ENCODE data around the gene ACTN4.

Gene ACTN4

DNA sequence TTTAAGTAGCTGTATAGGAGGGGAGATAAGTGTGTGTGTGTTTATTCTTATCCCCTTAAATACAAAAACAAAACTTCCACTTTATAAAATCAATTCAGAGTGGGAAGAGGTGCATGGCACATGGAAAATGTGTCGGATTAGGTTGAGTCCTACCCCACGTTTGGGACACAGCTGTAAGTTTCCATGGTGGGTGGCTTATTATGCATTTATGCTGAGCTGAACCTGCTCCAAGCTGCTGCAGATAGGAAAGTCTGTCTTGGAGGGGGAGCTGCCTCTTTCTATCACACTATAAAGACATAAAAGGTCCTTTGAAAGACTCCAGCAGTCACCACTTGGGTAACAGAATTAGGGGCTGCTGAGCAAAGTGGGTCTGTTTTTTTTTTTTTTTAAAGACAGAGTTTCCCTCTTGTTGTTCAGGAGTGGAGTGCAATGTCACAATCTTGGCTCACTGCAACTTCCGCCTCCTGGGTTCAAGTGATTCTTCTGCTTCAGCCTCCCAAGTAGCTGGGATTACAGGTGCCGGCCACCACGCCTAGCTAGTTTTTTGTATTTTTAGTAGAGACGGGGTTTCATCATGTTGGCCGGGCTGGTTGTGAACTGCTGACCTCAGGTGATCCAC is 15.2 kb downstream of the ACTN4 start:
- Histone ChIP-seq H3K4me3 (ENCODE audit: low read depth, low read length) (no peak overlapping the region), H3K4me1 (ENCODE audit: control insufficient read depth, insufficient read depth, low read length, unreplicated experiment) (peaks cover 67% of the 10 kb centered on the region), H3K36me3 (ENCODE audit: insufficient read depth, low read length) (peaks cover 6% of the 10 kb centered on the region; the same call in 1 of the 2 replicates), H2AFZ (ENCODE audit: low read length, unreplicated experiment) (no peak overlapping the region), H3K79me2 (ENCODE audit: control insufficient read depth, insufficient read depth, low read length, unreplicated experiment) (peaks cover 87% of the 10 kb centered on the region), H3K27me3 (ENCODE audit: insufficient read depth, low read length) (no peaks in the 10 kb centered on the region), H3K27ac (ENCODE audit: low read depth, low read length) (no peak overlapping the region)

DNA sequence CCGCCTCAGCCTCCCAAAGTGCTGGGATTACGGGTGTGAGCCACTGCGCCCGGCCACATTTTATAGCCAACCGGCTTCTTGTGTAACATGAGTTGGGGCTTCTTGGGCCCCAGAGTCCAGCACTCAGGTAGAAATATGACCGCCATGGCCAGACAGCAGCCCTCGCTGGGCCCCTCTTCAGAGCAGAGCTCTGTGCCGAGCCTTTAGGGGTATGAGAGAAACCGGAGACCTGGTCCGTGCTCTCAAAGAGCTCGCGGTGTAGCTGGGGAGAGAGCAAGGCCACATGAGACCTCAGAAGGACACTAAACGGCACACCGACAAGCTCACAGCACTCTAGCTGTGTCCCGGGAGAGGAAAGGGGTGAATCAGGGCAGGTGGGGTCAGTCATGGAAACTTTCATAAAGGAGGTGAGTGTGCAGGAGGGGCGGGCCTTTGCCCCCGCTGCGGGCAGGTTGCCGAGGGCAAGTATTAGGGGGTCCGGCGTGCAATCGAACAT is 15.8 kb downstream of the ACTN4 start:
- H3K27ac ChIP-seq (ENCODE audit: low read depth, low read length), result no peak overlapping the region
- no peak overlapping the region for H2AFZ ChIP-seq (ENCODE audit: low read length, unreplicated experiment)
- H3K4me3 ChIP-seq (ENCODE audit: low read depth, low read length), result no peak overlapping the region
- no peaks in the 10 kb centered on the region for H3K27me3 ChIP-seq (ENCODE audit: insufficient read depth, low read length)
- peaks cover 67% of the 10 kb centered on the region for H3K4me1 ChIP-seq (ENCODE audit: control insufficient read depth, insufficient read depth, low read length, unreplicated experiment)
- peaks cover 87% of the 10 kb centered on the region for H3K79me2 ChIP-seq (ENCODE audit: control insufficient read depth, insufficient read depth, low read length, unreplicated experiment)
- peaks cover 6% of the 10 kb centered on the region; the same call in 1 of the 2 replicates for H3K36me3 ChIP-seq (ENCODE audit: insufficient read depth, low read length)

DNA sequence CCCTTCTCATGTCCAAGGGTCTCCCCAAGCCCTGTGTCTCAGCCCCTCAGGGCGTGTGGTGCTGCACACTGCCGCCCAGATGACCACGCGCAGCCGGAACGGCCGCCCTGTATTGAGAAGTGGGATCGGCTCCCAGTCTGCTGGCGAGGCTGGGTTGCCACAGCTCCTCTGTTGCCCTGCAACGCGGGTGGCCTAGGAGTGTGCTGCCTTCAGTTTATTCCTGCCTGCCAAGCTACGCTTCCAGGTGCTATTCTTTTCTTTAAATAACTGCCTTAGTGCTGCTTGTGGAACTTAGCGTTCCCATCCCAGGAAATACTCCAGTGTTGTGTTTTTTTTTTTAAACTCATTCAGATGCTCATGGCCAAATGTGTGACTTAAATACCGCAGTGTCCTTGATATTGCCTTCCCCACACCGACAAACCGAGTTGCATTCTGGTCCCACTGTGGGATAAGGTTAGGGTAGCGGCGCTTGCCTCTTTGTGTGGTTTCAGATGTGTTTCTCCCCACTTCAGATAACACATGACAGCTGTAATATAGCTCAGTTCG is 16.6 kb downstream of the ACTN4 start:
- Histone ChIP-seq H2AFZ (ENCODE audit: low read length, unreplicated experiment) (no peak overlapping the region), H3K79me2 (ENCODE audit: control insufficient read depth, insufficient read depth, low read length, unreplicated experiment) (peaks cover 91% of the 10 kb centered on the region), H3K27me3 (ENCODE audit: insufficient read depth, low read length) (no peaks in the 10 kb centered on the region), H3K27ac (ENCODE audit: low read depth, low read length) (0 out of 2 replicates have a peak overlapping the region, but pooled peaks have one; percentile 91), H3K4me1 (ENCODE audit: control insufficient read depth, insufficient read depth, low read length, unreplicated experiment) (peaks cover 66% of the 10 kb centered on the region), H3K36me3 (ENCODE audit: insufficient read depth, low read length) (peaks cover 6% of the 10 kb centered on the region; the same call in 1 of the 2 replicates), H3K4me3 (ENCODE audit: low read depth, low read length) (no peak overlapping the region)

DNA sequence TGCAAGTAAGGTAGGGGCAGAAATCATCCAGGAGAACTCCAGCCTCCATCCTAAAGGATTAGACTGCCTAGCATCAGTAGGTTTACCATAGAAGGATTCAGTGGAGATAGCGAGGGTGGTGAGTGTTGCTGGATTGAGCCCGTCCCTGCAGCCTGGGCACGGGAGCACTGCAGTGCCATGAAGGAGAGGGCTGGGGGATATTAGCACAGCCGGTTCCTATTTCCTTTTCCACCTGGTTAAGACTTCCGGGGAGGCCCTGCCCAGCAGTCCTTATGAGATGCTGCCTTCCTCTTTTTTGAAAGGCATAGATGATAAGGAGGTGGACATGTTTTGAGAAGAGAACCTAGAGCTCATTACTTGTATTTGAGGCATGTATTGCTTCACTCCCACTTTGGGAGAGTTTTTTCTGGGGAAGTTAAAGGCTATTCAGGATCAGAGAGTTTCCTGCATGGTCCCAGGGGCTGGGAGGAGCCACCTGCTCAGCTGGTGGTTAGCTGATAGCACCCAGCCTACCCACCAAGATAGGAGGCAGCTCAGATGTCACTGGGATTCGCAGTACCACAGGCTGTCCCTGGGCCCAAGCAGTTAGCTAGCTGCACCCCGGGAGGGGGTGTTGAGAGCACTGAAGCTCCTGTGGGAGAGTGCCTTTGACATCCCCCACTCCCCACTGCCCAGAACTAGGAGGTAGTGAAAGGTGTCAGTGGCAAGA is 17.2 kb downstream of the ACTN4 start:
- H3K27me3 ChIP-seq (ENCODE audit: insufficient read depth, low read length), result no peaks in the 10 kb centered on the region
- peaks cover 94% of the 10 kb centered on the region for H3K79me2 ChIP-seq (ENCODE audit: control insufficient read depth, insufficient read depth, low read length, unreplicated experiment)
- peaks cover 63% of the 10 kb centered on the region for H3K4me1 ChIP-seq (ENCODE audit: control insufficient read depth, insufficient read depth, low read length, unreplicated experiment)
- H3K36me3 ChIP-seq (ENCODE audit: insufficient read depth, low read length), result peaks cover 6% of the 10 kb centered on the region; the same call in 1 of the 2 replicates
- H3K27ac ChIP-seq (ENCODE audit: low read depth, low read length), result peak overlapping the region; percentile 91
- H2AFZ ChIP-seq (ENCODE audit: low read length, unreplicated experiment), result no peak overlapping the region
- H3K4me3 ChIP-seq (ENCODE audit: low read depth, low read length), result no peak overlapping the region

DNA sequence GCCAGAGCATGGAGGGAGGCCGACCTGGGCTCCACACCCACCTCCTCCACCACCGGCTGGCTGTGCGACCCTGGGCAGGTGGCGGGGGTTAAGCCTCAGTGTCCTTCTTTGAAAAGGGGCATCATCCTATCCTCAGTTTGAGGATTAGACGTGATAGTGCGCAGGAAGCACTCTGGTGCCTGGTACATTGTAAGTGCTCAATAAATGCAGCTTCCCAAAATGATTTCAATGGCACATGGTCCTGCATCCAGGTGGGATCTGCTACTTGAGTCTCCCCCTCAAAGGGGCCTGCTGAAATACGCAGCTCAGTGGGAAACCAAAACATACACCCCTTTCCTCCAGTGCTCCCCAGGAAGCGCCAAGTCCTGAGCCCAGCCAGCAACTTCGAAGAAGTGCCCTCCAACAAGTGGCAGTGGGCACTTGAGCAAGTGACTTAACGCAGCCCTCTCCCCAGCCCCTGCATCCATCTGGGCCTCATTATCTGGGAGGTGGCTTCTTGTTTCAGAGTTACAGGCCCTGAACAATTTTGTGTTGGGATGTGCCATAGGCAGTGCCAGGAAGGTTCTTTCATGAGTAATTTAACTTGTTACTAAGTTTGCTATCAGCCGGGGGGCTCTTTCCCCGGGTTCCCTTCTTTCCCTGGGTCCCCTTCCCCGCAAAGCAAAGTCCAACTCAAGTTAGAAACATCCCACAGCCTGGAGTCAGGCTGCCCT is 17.9 kb downstream of the ACTN4 start:
- Histone ChIP-seq H3K36me3 (ENCODE audit: insufficient read depth, low read length) (peaks cover 6% of the 10 kb centered on the region; the same call in 1 of the 2 replicates), H3K4me3 (ENCODE audit: low read depth, low read length) (peak overlapping the region; percentile 33; the same call in 1 of the 2 replicates), H3K4me1 (ENCODE audit: control insufficient read depth, insufficient read depth, low read length, unreplicated experiment) (peaks cover 58% of the 10 kb centered on the region), H3K27me3 (ENCODE audit: insufficient read depth, low read length) (no peaks in the 10 kb centered on the region), H3K79me2 (ENCODE audit: control insufficient read depth, insufficient read depth, low read length, unreplicated experiment) (peaks cover 96% of the 10 kb centered on the region), H2AFZ (ENCODE audit: low read length, unreplicated experiment) (no peak overlapping the region), H3K27ac (ENCODE audit: low read depth, low read length) (peak overlapping the region; percentile 91)

DNA sequence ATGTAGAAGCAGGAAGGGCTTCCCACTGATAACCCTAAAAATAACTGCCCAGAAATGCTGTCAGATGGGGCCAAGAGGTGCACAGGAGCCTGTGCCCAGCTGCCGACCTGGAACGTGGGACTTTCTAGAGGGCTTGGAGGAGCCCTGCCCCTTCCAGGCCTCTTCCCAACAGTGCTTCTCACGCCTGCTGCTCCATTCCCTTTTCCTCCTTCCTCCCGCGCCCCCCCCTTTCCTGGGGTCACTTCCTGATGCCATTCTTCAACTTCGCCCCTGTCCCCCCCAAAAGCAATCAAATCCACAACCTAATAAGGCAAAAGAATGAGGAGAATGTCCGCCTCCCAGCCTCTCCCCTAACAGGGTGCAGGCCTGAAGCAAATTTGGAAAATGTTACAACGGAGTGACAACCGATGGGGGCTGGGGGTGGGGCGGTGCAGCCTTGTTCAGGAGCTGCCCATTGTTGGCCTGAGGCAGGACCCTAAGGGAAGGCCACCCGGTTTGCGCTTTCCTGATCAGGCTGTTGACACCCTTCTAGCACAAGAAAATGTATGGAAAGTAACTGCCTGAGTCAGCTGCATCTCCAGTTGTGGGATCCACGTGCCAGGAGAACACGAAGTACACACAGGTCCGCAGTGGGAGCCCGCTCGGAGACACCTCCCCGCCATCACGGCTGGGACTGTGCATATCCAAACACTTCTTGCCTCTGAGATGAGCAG is 18.7 kb downstream of the ACTN4 start:
- H3K79me2 ChIP-seq (ENCODE audit: control insufficient read depth, insufficient read depth, low read length, unreplicated experiment), result peaks cover 95% of the 10 kb centered on the region
- peaks cover 4% of the 10 kb centered on the region; the same call in 1 of the 2 replicates for H3K36me3 ChIP-seq (ENCODE audit: insufficient read depth, low read length)
- peak overlapping the region; percentile 91 for H3K27ac ChIP-seq (ENCODE audit: low read depth, low read length)
- H3K4me3 ChIP-seq (ENCODE audit: low read depth, low read length), result peak overlapping the region; percentile 33; the same call in 1 of the 2 replicates
- H3K27me3 ChIP-seq (ENCODE audit: insufficient read depth, low read length), result no peaks in the 10 kb centered on the region
- peaks cover 51% of the 10 kb centered on the region for H3K4me1 ChIP-seq (ENCODE audit: control insufficient read depth, insufficient read depth, low read length, unreplicated experiment)
- no peak overlapping the region for H2AFZ ChIP-seq (ENCODE audit: low read length, unreplicated experiment)

DNA sequence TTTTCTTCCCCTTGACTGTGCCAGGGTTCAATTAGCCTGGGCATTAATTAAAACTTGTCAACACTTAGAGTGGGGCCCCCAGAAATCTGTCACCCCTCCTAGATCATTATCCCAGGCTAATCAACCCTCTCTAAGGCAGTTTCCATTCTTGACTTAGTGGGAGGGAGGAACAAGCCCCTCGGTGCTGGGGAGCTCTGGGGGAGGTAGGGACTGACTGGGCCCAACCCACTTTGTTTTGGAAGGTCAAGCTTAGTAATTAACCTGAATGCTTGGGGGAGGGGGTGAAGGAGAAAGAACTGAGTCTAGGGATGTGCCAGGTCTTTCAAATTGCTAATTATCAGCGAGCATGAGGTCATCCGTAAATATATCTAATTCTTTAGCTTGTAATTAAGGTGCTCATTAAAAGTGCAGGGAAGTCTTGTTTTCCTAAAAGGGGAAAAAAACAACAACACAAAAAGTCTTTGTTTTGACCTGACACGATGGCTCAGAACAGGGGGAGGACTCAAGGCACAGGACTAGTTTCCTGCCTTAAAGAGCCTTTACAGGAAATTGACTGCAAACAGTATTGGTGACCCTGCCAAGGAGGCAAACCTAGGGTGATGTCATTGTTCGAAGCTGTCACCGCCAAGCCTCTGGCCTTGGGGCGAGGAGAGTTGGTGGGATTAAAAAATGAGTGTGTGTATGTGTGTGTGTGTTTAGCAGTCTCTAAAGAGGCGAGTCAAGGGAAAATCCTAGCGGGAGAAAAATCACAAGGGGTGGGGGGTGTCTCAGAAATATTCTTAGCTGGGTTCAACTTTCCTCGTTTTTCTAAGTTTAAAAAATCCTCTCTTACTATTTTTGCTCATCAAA is 19.4 kb downstream of the ACTN4 start:
- Histone ChIP-seq H3K4me1 (ENCODE audit: control insufficient read depth, insufficient read depth, low read length, unreplicated experiment) (peaks cover 49% of the 10 kb centered on the region), H3K36me3 (ENCODE audit: insufficient read depth, low read length) (peaks cover 2% of the 10 kb centered on the region; the same call in 1 of the 2 replicates), H3K4me3 (ENCODE audit: low read depth, low read length) (peak overlapping the region; percentile 25; the same call in 1 of the 2 replicates)

DNA sequence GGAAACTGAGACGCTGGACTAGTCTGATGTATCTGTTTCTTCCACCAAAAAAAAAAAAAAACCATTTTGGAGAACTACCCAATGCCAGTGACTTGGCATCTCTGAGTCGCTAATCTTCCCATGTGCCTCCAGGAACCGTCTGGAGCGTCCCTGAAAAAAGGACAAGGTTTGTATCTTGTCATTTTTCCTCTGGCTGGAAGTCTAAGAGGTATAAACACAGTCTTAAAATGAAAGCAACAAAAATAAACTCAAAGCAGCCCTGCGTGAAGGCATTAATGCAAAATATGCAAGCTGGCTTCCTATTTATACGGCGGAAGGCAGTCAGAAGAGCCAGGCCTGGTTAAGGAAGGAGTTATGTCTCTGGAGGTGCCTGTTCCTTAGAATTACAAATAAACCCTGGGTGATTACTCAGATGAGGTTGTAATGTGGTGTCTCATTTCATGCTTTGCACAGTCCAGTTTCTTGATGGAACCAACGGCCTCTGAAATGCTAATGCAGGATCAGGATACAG is 20.3 kb downstream of the ACTN4 start:
- Histone ChIP-seq H3K4me3 (ENCODE audit: low read depth, low read length) (no peak overlapping the region), H3K79me2 (ENCODE audit: control insufficient read depth, insufficient read depth, low read length, unreplicated experiment) (peaks cover 93% of the 10 kb centered on the region), H3K27ac (ENCODE audit: low read depth, low read length) (peak overlapping the region; percentile 91), H3K4me1 (ENCODE audit: control insufficient read depth, insufficient read depth, low read length, unreplicated experiment) (peaks cover 49% of the 10 kb centered on the region), H2AFZ (ENCODE audit: low read length, unreplicated experiment) (no peak overlapping the region), H3K27me3 (ENCODE audit: insufficient read depth, low read length) (no peaks in the 10 kb centered on the region), H3K36me3 (ENCODE audit: insufficient read depth, low read length) (no peaks in the 10 kb centered on the region)

More for the DNA sequence above, 19.4 kb downstream of the ACTN4 start:
- Histone ChIP-seq H2AFZ (ENCODE audit: low read length, unreplicated experiment) (no peak overlapping the region), H3K79me2 (ENCODE audit: control insufficient read depth, insufficient read depth, low read length, unreplicated experiment) (peaks cover 98% of the 10 kb centered on the region), H3K27me3 (ENCODE audit: insufficient read depth, low read length) (no peaks in the 10 kb centered on the region), H3K27ac (ENCODE audit: low read depth, low read length) (peak overlapping the region; percentile 91)

DNA sequence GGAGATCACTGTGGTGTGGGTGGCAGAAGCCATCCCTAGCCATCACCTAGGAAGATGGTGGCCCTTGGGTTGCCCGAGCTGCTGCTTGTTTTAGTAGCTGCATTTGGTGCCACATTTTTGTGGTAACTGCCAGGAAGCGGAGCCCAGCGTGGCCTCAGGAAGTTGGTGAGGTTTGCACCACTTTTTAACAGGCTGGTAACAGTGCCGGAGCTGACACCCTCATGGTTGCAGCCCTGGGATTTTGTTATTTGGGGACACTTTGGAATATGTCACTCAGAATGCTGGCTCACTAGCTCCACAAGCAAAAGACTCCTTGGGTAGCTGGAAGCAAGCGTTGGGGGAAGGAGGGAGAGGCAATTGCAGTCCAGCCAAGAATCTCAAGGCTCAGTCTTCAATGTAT is 22.1 kb downstream of the ACTN4 start:
- Histone ChIP-seq H3K36me3 (ENCODE audit: insufficient read depth, low read length) (no peaks in the 10 kb centered on the region), H3K4me1 (ENCODE audit: control insufficient read depth, insufficient read depth, low read length, unreplicated experiment) (peaks cover 38% of the 10 kb centered on the region), H3K4me3 (ENCODE audit: low read depth, low read length) (no peak overlapping the region), H3K79me2 (ENCODE audit: control insufficient read depth, insufficient read depth, low read length, unreplicated experiment) (peaks cover 88% of the 10 kb centered on the region), H3K27ac (ENCODE audit: low read depth, low read length) (no peak overlapping the region), H3K27me3 (ENCODE audit: insufficient read depth, low read length) (no peaks in the 10 kb centered on the region), H2AFZ (ENCODE audit: low read length, unreplicated experiment) (no peak overlapping the region)

Measured in ACC112 (cell line).